Activated T-cell treated with anti-CD3 and anti-CD28 coated beads for 1 hour (primary cell): Measurements from ENCODE around the gene TMEM184C.

ENCODE experiments used
- DNase-seq: peaks from one replicate; pipeline ENCODE4 v3.0.0-alpha.2; 2020; ENCODE audit warnings: low read depth

Gene TMEM184C

GRCh38 chr4:147599769-147600168 is 17.4 kb upstream of the TMEM184C start:
- DNase-seq: no peak

GRCh38 chr4:147605499-147605898 is 11.7 kb upstream of the TMEM184C start:
- no peak for DNase-seq

GRCh38 chr4:147607471-147607870 is 9.7 kb upstream of the TMEM184C start:
- no peak for DNase-seq

GRCh38 chr4:147610686-147611085 is 6.5 kb upstream of the TMEM184C start:
- DNase-seq: no peak

DNA sequence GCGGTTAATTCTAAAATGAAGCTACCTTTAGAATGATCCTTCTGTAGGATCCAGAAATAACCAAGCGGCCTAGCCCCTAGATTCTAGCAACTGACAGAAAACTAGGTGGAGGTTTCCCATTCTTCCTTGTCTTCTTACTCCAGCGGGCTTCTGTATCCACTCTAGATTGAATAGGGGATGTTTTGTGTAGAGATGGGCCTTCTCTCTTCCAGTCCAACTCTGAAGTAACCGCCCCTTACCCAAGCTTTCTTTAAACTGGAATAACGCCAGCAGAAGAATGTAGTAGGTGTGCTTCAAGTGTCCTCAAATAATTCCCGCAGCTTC is 386 bp upstream of the TMEM184C start:
- no peak for DNase-seq

DNA sequence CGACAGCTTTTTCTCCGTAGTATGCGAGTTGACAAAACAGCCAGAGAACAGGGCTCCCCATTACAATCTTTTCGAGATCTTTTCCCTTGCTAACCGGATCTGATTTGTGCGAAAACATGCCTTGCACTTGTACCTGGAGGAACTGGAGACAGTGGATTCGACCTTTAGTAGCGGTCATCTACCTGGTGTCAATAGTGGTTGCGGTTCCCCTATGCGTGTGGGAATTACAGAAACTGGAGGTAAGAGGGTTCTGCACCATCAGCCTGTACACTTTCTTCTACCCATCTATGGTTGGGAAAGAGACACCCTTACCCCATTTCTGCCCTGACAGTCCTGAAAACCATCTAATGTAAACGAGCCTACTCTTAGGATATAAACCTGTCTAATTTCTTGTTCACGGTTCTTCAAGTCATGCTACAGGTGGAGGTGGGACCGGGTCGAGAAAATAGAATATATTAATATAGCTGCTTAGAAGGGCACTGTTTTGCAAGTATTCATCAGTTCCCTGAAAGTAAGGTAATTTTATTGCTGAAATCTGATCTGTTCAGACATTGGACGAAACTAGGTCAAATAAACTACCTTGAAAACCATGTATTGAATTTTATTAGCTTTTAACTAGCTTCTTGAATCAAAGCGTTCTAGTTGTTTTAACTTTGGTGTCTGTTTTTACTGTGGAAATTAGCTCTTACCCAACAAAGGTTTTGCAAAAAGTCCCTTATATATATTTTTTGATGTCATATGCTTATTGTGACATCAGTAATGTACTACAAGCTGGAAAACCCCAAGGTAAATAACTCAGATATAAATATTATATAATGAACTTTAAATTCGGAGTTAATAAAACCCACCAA is 869 bp downstream of the TMEM184C start:
- peak; percentile 5 for DNase-seq

DNA sequence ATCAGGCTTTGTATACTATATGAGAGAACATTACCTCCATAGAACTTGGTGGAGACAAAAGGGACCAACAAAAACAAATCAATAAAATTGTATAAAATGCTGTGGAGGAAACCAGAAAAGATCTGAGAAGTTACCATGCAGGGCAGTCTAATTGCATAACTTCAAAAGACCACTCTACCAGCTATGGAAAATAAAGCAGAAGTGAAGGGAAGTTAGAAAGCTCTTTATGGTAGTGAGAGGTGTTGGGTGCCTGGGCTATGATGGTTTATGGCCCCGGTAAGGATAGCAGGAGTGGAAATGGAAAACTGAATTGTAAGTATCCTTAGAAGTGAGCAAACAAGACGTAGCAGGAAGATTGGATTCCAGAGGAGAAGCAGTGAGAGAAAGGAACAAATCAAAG is 3.1 kb downstream of the TMEM184C start:
- no peak for DNase-seq

DNA sequence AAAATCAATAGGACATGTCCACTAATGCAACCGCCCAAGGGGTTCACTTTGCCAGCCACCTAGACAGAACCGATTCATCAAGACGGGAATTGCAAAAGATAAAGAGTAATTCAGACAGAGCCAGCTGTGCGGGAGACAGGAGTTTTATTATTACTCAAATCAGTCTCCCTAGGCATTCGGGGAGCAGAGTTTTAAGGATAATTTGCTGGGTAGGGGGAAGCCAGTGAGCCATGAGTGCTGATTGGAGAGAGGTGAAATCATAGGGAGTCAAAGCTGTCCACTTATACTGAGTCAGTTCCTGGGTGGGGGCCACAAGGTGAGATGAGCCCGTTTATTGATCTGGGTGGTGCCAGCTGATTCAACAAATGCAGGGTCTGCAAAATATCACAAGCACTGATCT is 8.5 kb downstream of the TMEM184C start:
- DNase-seq: no peak

DNA sequence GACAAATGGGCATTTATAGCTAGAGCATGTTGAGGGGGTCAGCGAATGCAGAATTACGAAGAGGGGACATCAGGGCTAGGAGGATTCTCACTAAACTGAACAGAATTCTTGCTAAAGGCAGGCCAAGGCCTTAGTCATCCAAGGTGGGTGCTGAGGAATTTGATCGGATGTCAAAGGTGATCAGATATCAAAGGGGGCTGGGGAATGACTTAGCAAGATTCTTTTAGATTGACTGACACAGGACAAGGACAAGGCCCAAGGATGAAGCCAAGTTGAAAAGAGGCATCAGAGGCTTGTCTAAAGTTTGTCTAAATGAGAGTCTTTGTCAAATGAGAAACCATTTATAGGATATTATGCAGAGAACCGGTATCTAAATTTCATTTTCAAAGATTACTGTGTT is 9.7 kb downstream of the TMEM184C start:
- DNase-seq: no peak

DNA sequence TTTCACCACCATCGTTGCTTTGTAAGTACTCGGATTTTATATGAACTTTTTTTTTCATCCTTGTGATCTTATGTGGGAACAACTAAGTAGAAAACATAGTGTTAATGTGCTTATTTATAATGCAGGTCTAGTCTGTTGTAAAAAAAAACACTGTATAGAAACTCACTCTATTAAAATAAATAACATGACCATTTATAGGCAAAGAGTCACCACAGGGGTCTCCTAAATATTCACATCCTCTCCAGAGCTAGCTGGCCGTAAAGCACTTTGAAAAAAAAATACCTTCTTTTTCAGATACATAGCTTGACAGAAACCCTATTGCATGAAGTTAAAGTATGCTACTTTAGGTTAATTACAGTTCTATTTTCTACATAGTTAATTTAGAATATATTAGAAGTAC is 11.2 kb downstream of the TMEM184C start:
- DNase-seq: no peak

GRCh38 chr4:147629783-147630730 is 12.9 kb downstream of the TMEM184C start:
- no peak for DNase-seq

DNA sequence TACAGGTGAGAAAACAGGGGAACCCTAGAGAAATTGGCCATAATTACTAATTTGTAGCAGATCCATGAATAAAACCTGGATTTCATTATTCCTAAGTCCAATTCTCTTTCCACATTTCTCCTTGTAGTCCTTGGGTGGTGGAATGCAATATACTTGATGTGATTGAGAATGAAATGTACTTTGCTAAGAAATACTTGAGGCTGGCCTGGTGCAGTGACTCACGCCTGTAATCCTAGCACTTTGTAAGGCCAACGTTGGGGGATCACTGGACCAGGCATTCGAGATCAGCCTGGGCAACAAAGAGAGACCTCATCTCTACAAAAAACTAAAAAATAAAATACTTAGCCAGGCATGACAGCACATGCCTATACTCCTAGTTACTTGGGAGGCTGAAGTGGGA is 15.9 kb downstream of the TMEM184C start:
- no peak for DNase-seq

DNA sequence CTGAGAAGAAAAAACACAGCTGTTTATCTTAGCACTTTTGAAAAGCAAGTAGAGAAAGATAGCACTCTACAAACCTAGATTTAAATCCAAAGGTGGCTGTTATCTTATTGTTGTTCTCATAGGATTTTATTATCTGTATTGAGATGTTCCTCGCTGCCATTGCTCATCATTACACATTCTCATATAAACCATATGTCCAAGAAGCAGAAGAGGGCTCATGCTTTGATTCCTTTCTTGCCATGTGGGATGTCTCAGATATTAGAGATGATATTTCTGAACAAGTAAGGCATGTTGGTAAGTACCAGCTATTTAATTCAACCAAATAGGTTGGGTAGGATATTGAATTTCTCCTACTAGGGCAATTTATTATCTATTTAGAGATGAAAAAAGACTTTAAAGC is 16.4 kb downstream of the TMEM184C start:
- DNase-seq: no peak

DNA sequence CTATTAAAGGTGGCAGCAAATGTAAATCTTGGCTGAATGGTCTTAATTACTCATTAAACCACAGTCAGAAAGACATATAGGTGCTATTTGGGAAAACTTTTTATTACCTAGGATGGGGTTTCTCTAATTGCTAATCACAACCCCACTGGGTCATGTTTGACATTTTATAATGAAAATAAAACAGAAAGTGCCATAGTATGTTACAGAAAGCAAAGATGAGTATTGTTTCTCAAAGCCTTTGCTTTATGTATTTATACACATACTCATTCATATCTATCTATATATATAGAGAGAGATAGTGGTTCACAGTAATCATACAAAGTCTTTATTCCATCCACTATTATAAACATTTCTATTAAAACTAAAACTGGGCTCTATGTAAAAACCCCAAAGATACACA is 18.2 kb downstream of the TMEM184C start:
- no peak for DNase-seq

DNA sequence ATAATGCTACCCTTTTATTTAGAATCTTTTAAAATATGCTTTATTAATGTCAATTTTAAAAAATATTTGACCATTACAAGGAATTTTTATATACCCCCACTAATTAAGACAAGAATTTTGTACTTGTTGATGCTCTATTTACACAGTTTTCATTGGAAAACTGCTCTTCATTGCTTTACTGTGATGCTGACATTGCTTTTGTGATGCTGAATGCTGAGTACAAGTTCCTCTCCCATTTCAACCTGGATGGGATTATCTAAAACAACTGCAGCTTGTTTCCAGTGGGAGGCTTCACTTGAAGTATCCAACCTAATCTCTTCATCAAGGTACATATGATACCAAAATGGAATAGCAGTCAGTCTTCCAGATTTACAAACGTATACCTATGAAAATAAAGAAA is 21.2 kb downstream of the TMEM184C start:
- no peak for DNase-seq

- DNase-seq: no peak
Measured at GRCh38 chr4:147638942-147639341, 21.7 kb downstream of the TMEM184C start.

GRCh38 chr4:147639388-147639787 is 22.2 kb downstream of the TMEM184C start:
- DNase-seq: no peak

GRCh38 chr4:147640331-147640730 is 23.1 kb downstream of the TMEM184C start:
- no peak for DNase-seq

DNA sequence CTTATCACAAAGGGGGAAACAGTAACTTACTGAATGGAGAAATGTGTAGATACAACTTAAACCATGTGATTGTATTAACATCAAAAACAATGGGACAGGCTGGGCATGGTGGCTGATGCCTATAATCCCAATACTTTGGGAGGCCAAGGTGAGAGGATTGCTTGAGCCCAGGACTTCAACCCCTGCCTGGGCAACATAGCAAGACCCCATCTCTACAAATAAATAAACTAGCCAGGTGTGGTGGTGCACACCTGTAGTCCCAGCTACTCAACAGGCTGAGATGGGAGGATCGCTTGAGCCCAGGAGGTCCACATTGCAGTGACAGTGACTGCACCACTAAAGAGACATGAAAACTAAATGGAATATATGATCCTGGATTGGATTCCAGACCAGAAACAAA is 26.4 kb downstream of the TMEM184C start:
- no peak for DNase-seq

GRCh38 chr4:147644471-147644870 is 27.3 kb downstream of the TMEM184C start:
- DNase-seq: no peak

DNA sequence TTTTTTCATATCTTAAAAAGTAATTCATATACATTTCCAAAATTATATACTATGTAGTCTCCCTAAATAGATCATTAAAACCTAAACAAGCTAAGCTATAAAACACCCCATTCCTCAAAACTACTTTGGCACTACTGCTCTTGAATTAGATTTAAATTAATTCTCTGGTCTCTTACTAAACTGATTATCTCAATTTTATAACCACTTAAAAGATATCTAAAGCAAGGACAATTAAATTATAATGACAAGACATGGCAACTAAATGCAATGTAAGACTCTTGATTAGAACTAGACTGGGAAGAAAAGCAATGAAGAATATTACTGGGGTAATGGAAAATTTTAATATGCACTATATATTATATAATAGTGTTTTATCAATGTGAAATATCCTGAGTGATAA is 27.9 kb downstream of the TMEM184C start:
- DNase-seq: no peak

GRCh38 chr4:147648656-147649055 is 31.5 kb downstream of the TMEM184C start:
- no peak for DNase-seq

DNA sequence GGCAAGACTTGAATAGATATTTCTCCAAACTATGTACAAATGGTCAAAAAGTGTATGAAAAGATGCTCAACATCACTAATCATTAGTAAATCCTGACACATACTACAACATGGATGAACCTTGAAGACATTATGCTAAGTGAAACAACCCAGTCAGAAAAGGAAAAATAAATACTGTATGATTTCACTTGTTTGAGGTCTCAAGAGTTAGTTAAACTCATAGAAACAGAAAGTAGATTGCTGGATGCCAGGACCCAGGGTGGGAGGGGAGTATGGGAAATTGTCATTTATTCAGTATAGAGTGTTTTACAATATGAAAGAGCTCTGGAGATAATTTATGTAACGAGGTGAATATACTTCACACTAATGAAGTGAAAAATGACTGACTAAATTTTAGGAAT is 34.4 kb downstream of the TMEM184C start:
- DNase-seq: no peak
